Vagina (tissue), 2 donors: ENCODE data around the gene ITIH3. TPM values are rescaled to one million over a fixed set of nuclear protein-coding genes. Genes with fewer than 3 reads are reported as not detected.
A peak's percentile ranks its signal among the peaks of the same experiment; 100 is the strongest.

Source experiments
- DNase-seq, 2 donors: peaks; one replicate each; pipeline ENCODE4 v3.0.0-alpha.2; 2017; ENCODE audit errors: extremely low spot score in 2 of 2
- H3K27ac ChIP-seq: fragments of 200-600 bp; sonication (generic); one replicate; pipeline ENCODE4 v1.5.1; 2019
- H3K27me3 ChIP-seq: fragments of 200-600 bp; sonication (generic); one replicate; pipeline ENCODE4 v1.5.1; 2019
- H3K36me3 ChIP-seq, 2 donors: fragments of 200-600 bp; sonication (generic); one replicate each; pipeline ENCODE4 v1.5.1; 2017 to 2019
- H3K4me1 ChIP-seq: fragments of 200-600 bp; sonication (generic); one replicate; pipeline ENCODE4 v1.5.1; 2019
- H3K4me3 ChIP-seq, 2 donors: fragments of 200-600 bp; sonication (generic); 1 replicate in 1 of 2; 2 replicates in 1 of 2; pipeline ENCODE4 v1.5.1; 2016 to 2019
- H3K9me3 ChIP-seq: fragments of 200-600 bp; sonication (generic); one replicate; pipeline ENCODE4 v1.5.1; 2019
- POLR2A ChIP-seq, 2 donors: fragments of 450-650 bp; IDR thresholded peaks; one replicate each; pipeline ENCODE4 v1.6.1; 2017; ENCODE audit warnings: antibody characterized with exemption in 2 of 2, mild to moderate bottlenecking in 2 of 2, moderate library complexity in 2 of 2
- POLR2AphosphoS5 ChIP-seq, 2 donors: sonication (generic); formaldehyde crosslinking; IDR thresholded peaks; one replicate each; pipeline ENCODE4 v1.9.0; 2017; ENCODE audit warnings: antibody characterized with exemption in 2 of 2, mild to moderate bottlenecking in 2 of 2, low read depth in 1 of 2; ENCODE audit not compliant: insufficient read depth in 1 of 2
- intact Hi-C: fragments of 100-400 bp; cut with DNase I; formaldehyde crosslinking; loops from one replicate; pipeline ENCODE4 v1.15.1; 2023
- total RNA-seq: library from RNA; depleted of rRNA; stranded (reverse); fragments of >200 nt; gene quantifications from one replicate; pipeline ENCODE4 v1.2.3, GENCODE V29; 2016
- TF ChIP-seq, protein P1 (sequence below), 3 experiments: fragments of 450-650 bp in 2 of 3; fragments of 200-600 bp in 1 of 3; sonication (generic) in 1 of 3; IDR thresholded peaks; one replicate each; pipeline ENCODE4 v1.5.1; 2017 to 2019; ENCODE audit warnings: antibody characterized with exemption in 3 of 3, mild to moderate bottlenecking in 2 of 3, moderate library complexity in 2 of 3

Gene ITIH3
- total RNA-seq, 1 donor from 2014 or later = 7.6 TPM

GRCh38 chr3:52769786-52770455 is 24.7 kb upstream of the ITIH3 start:
- Histone ChIP-seq H3K27me3 (no peaks in the 10 kb centered on the region), H3K4me3 (peak overlapping the region; percentile 70 to 98), H3K27ac (peak overlapping the region; percentile 75), H3K9me3 (no peaks in the 10 kb centered on the region), H3K4me1 (peaks cover 12% of the 10 kb centered on the region), H3K36me3 (peaks cover 0 to 14% of the 10 kb centered on the region in 2 donors)
- DNase-seq = no peak
- TF ChIP-seq POLR2A (IDR thresholded peaks at IDR 0.05) (no peak), POLR2AphosphoS5 (IDR thresholded peaks at IDR 0.05; ENCODE audit: insufficient read depth in 1 of 2, low read depth in 1 of 2) (no peak)
- TF ChIP-seq, protein P1, sequence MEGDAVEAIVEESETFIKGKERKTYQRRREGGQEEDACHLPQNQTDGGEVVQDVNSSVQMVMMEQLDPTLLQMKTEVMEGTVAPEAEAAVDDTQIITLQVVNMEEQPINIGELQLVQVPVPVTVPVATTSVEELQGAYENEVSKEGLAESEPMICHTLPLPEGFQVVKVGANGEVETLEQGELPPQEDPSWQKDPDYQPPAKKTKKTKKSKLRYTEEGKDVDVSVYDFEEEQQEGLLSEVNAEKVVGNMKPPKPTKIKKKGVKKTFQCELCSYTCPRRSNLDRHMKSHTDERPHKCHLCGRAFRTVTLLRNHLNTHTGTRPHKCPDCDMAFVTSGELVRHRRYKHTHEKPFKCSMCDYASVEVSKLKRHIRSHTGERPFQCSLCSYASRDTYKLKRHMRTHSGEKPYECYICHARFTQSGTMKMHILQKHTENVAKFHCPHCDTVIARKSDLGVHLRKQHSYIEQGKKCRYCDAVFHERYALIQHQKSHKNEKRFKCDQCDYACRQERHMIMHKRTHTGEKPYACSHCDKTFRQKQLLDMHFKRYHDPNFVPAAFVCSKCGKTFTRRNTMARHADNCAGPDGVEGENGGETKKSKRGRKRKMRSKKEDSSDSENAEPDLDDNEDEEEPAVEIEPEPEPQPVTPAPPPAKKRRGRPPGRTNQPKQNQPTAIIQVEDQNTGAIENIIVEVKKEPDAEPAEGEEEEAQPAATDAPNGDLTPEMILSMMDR (IDR thresholded peaks at IDR 0.05) = no peak
- intact Hi-C loops = no loop called here

DNA sequence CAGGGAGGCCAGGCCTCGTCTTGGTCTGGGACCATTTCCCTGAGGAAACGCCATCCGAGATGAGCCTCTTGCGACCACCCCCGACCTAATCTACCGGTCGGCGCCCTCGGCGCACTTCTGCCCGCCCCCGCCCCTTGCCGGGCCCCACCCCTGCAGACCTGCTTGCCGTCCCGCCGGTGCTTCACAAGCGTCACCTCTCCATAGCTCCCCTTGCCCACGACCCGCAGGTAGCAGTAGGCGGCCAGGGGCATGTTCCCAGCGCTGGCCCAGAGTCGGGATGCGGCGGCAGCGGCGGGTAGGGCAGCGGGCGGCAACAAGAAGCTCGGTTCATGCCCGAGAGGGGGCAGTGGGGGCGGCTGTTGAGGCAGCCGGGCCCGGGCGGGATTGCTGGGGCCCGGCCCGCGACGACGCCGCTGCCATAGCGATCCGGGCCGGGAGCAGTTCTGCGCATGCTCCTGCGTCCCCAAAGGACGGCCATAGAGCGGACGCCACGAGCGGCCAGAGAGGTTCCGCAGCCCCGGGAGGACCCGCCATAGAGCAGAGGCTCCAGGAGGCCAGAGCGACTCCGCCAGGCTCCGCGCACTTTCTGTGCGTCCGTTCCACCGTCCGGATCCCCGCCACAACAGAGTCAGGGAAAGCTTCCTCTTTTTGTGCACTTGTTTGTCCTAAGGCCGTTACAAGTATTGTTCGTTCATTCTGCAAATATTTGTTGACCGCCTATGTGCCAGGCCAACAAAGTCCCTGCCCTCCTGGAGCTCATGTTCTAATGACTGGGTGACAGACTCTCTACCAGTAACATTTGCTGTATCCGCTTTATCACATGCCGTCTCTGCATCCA is 23.9 kb upstream of the ITIH3 start, which contains the start of gene NEK4:
Gene NEK4, minus strand, starts transcription at position 445 of the 838 bp plus-strand sequence. Its CDS starts 194 bp downstream, at position 251.
- Histone ChIP-seq H3K27me3 (no peaks in the 10 kb centered on the region), H3K9me3 (no peaks in the 10 kb centered on the region), H3K4me1 (peaks cover 12% of the 10 kb centered on the region), H3K4me3 (peak within 1 kb of the TSS; percentile 70 to 98), H3K27ac (peak within 1 kb of the TSS; percentile 75), H3K36me3 (peaks cover 0 to 6% of the 10 kb centered on the region in 2 donors)
- peak in 1 of 2 donors; percentile 92 for DNase-seq
- TF ChIP-seq, protein P1 (IDR thresholded peaks at IDR 0.05) = no peak
- peak in 1 of 2 donors; percentile 21 for TF ChIP-seq POLR2A (IDR thresholded peaks at IDR 0.05)
- TF ChIP-seq POLR2AphosphoS5 (IDR thresholded peaks at IDR 0.05; ENCODE audit: insufficient read depth in 1 of 2, low read depth in 1 of 2) = peak; percentile 68 to 80
- intact Hi-C loops = no loop called here

DNA sequence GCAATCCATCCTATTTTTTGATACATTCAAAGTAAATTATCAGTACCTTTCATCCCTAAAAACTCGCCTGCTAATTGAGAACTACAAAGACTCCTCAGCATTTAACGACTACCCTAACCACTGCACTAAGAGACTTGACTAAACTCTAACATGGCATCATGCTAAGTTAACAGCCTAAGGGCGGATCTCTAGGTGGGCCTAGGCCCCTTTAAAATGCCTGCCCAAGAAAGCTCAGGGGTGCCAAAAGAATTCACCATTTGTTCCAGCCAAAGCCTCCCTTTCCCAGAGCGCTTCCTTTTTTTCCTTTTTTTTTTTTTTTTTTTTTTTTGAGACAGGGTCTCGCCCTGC is 23.3 kb upstream of the ITIH3 start:
- Histone ChIP-seq H3K9me3 (no peaks in the 10 kb centered on the region), H3K4me1 (peaks cover 12% of the 10 kb centered on the region), H3K36me3 (peaks cover 0 to under 1% of the 10 kb centered on the region in 2 donors), H3K27me3 (no peaks in the 10 kb centered on the region), H3K27ac (peak overlapping the region; percentile 75), H3K4me3 (peak overlapping the region; percentile 70 to 98)
- intact Hi-C loops = no loop called here
- TF ChIP-seq, protein P1 (IDR thresholded peaks at IDR 0.05) = no peak
- TF ChIP-seq POLR2AphosphoS5 (IDR thresholded peaks at IDR 0.05; ENCODE audit: insufficient read depth in 1 of 2, low read depth in 1 of 2) = no peak
- TF ChIP-seq POLR2A (IDR thresholded peaks at IDR 0.05) = no peak
- no peak for DNase-seq

- TF ChIP-seq POLR2A (IDR thresholded peaks at IDR 0.05) (no peak), POLR2AphosphoS5 (IDR thresholded peaks at IDR 0.05; ENCODE audit: insufficient read depth in 1 of 2, low read depth in 1 of 2) (no peak)
- TF ChIP-seq, protein P1 (IDR thresholded peaks at IDR 0.05) = no peak
- no peak for DNase-seq
These were observed 22.9 kb upstream of the ITIH3 start for GRCh38 chr3:52771702-52772101.

More at GRCh38 chr3:52771702-52772101, 22.9 kb upstream of the ITIH3 start:
- Histone ChIP-seq H3K27me3 (no peaks in the 10 kb centered on the region), H3K9me3 (no peaks in the 10 kb centered on the region), H3K36me3 (no peaks in the 10 kb centered on the region), H3K4me3 (peak overlapping the region in 1 of 2 donors; percentile 70), H3K4me1 (peaks cover 12% of the 10 kb centered on the region), H3K27ac (no peak overlapping the region)
- intact Hi-C loops = no loop called here
